Thymus (tissue), 14 donors: Measurements from ENCODE around the gene BRSK1. TPM values are rescaled to one million over a fixed set of nuclear protein-coding genes. Genes with fewer than 3 reads are reported as not detected.

Experiments
- DNase-seq, 9 donors: peaks; one replicate each; pipeline ENCODE4 v3.0.0-alpha.2; 2013; ENCODE audit warnings: low spot score in 9 of 9, low read depth in 6 of 9, missing footprints in 1 of 9
- H3K27ac ChIP-seq, 2 donors: one replicate each; pipeline ENCODE4 v1.5.1; 2013; ENCODE audit warnings: control low read depth in 1 of 2, low read depth in 1 of 2, low read length in 1 of 2, mild to moderate bottlenecking in 1 of 2, moderate library complexity in 1 of 2
- H3K27me3 ChIP-seq, 2 donors: one replicate each; pipeline ENCODE4 v1.5.1; 2013; ENCODE audit warnings: low read length in 1 of 2; ENCODE audit not compliant: control insufficient read depth in 2 of 2, insufficient read depth in 1 of 2
- H3K36me3 ChIP-seq, 2 donors: one replicate each; pipeline ENCODE4 v1.5.1; 2013; ENCODE audit warnings: low read length in 1 of 2, mild to moderate bottlenecking in 1 of 2, moderate library complexity in 1 of 2; ENCODE audit not compliant: control insufficient read depth in 2 of 2, insufficient read depth in 2 of 2
- H3K4me1 ChIP-seq, 2 donors: one replicate each; pipeline ENCODE4 v1.5.1; 2013; ENCODE audit warnings: low read length in 2 of 2; ENCODE audit not compliant: control insufficient read depth in 2 of 2, insufficient read depth in 2 of 2
- H3K4me3 ChIP-seq, 2 donors: one replicate each; pipeline ENCODE4 v1.5.1; 2013; ENCODE audit warnings: low read length in 2 of 2, control low read depth in 1 of 2, mild to moderate bottlenecking in 1 of 2
- H3K9me3 ChIP-seq, 2 donors: one replicate each; pipeline ENCODE4 v1.5.1; 2013; ENCODE audit warnings: low read length in 1 of 2, mild to moderate bottlenecking in 1 of 2; ENCODE audit not compliant: control insufficient read depth in 2 of 2, insufficient read depth in 1 of 2
- WGBS: extraction: QIAGEN DNeasy Blood & Tissue Kit; methylation state at CpG from one replicate; pipeline ENCODE4 v1.1.7; 2013; 5-methylcytosine and 5-hydroxymethylcytosine counted together
- long read RNA-seq, 10 donors: transcript quantifications; one replicate each; lab custom pipeline, GENCODE V29; 2026
- polyA plus RNA-seq: library from polyadenylated mRNA; stranded (reverse); fragments of 200-250 nt; gene quantifications from one replicate; pipeline ENCODE4 v1.2.3, GENCODE V29; 2013
- total RNA-seq: library from RNA; stranded (reverse); fragments of 120-200 nt; gene quantifications from one replicate; pipeline ENCODE4 v1.2.4, GENCODE V29; 2013
- donor health status: healthy.

Gene BRSK1
- 3.1 TPM for total RNA-seq
- 2.9 TPM for polyA plus RNA-seq
- long read RNA-seq, donor 1, result 0 reads
- long read RNA-seq, donor 2, partial matches to known transcripts, result 0 of 1 reads
- long read RNA-seq, donor 2, other reads (novel, unspliced or antisense), result 0 of 1 reads
- long read RNA-seq, donor 3, result 0 reads
- long read RNA-seq, donor 4, result 0 reads
- long read RNA-seq, donor 5, result 0 reads
- long read RNA-seq, donor 6, result 0 reads
- long read RNA-seq, donor 7, result 0 reads
- long read RNA-seq, donor 8, result 0 reads
- long read RNA-seq, donor 9, partial matches to known transcripts, result 0 of 1 reads
- long read RNA-seq, donor 9, other reads (novel, unspliced or antisense), result 0 of 1 reads
- long read RNA-seq, donor 10, result 0 reads

DNA sequence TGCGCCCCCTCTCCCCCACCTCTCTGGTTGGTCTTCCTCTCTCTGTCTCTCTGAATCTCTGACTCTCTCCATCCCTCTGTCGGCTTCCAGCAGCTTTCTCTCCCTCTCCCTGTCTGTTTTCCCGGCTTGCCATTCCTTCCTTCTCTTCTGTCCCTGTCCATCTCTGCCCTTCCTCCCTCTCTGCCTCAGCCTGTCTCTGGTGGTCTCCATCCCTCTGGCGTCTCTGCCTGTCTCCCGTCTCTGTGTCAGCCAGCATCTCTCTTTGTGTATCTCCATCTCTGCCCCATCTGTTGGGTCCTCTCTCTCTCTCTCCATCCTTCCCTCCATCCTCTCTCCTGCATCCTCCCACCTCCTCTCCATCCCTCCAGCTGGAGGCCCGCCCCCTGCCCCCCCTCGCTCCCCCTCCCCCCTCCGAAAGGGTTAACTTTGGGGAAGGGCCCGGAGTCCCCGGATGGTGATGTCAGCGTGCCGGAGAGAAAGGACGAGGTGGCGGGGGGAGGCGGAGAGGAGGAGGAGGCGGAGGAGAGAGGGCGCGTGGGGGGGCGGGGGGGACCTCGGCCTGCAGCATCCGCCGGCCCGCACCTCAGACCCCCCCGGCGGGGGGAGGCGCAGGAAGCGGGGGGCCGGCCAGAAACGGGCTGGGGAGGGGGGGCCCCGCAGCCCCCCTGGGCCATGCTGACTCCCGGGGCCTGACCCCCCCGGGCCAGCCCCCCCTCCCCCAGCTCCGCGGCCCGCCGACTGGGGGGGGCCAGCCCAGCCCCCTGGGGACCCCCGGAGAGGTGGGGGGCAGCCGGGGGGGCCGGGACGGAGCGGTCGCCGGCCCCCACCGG is at the start of gene BRSK1:
BRSK1 (plus strand) TSS at position 450 of the 830 bp plus-strand sequence. CDS start 446 bp downstream, outside the sequence.
- WGBS, result 9% methylated on average over 39 of the region's 44 CpGs
- peaks cover 7 to 21% of the 10 kb centered on the region in 2 donors for H3K4me1 ChIP-seq
- peak within 1 kb of the TSS in 1 of 2 donors; percentile 32 for H3K4me3 ChIP-seq
- no peak within 1 kb of the TSS for H3K27ac ChIP-seq
- DNase-seq, result peak in 3 of 9 donors; percentile 41 to 58 (median 46)
- peaks cover 0 to 18% of the 10 kb centered on the region in 2 donors for H3K27me3 ChIP-seq
- no peaks in the 10 kb centered on the region for H3K9me3 ChIP-seq
- no peaks in the 10 kb centered on the region for H3K36me3 ChIP-seq

DNA sequence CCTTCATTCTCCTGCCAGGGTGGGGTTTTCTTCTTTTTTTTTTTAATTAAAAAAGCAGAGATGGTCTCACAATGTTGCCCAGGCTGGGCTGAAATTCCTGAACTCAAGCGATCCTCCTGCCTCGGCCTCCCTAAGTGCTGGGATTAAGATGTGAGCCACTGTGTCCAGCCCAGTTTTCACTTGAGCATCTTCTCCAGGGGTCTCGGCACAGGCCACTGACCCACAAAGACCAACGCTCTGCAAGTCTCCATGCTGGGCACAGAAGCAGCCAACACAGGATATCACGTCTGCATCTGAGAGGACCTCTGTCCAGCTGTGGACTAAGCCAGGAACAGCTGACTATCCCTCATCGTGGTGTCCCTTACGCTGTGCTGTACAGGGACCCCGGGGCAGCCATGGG is 45.8 kb upstream of the BRSK1 start:
- Histone ChIP-seq H3K4me3 (no peak overlapping the region), H3K36me3 (peaks cover 89 to 91% of the 10 kb centered on the region in 2 donors), H3K27me3 (no peaks in the 10 kb centered on the region), H3K27ac (no peak overlapping the region), H3K9me3 (no peaks in the 10 kb centered on the region), H3K4me1 (no peaks in the 10 kb centered on the region)
- no peak for DNase-seq
- WGBS, result 98% methylated on average over 8 of the region's 8 CpGs

DNA sequence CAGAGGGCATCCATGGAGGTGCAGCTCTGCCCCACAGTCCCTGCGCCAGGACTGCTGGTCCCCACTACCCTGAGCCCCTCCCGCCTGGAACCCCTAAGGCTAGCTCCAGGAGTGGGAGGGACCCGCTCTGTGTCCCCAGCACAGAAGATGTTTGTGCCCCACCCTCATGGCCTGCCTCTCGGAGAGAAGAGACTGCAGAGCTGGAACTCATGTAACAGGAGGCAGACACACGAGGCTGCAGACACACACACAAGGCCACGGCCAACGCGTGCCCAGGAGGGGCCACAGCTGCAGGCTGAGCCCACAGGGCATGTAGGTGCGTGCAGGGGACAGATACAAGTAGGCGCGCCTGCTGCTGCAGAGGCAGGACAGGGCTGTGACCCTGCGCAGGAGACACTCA is 44.8 kb upstream of the BRSK1 start:
- Histone ChIP-seq H3K9me3 (no peaks in the 10 kb centered on the region), H3K27ac (no peak overlapping the region), H3K4me3 (no peak overlapping the region), H3K36me3 (peaks cover 93 to 95% of the 10 kb centered on the region in 2 donors), H3K27me3 (no peaks in the 10 kb centered on the region), H3K4me1 (no peaks in the 10 kb centered on the region)
- WGBS, result 96% methylated on average over 12 of the region's 12 CpGs
- no peak for DNase-seq

DNA sequence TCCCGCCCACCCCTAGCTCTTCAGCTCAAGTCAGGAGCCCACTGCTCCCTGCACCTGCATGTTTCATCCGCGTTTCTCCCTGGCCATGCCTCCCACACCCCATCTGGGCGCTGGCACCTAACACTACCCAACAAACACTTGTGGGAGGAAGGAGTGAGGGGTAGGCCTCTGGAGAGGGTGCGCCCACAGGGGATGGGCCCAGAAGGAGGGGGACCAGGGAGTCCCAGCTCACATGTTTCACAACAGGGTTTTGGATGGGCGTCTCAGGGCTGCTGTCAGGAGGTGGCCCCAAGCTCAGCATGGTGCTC is 43.1 kb upstream of the BRSK1 start:
- Histone ChIP-seq H3K27me3 (no peaks in the 10 kb centered on the region), H3K36me3 (peaks cover 96 to 97% of the 10 kb centered on the region in 2 donors), H3K4me3 (no peak overlapping the region), H3K27ac (no peak overlapping the region), H3K9me3 (no peaks in the 10 kb centered on the region), H3K4me1 (no peaks in the 10 kb centered on the region)
- no peak for DNase-seq
- WGBS, result 97% methylated on average over 6 of the region's 6 CpGs

DNA sequence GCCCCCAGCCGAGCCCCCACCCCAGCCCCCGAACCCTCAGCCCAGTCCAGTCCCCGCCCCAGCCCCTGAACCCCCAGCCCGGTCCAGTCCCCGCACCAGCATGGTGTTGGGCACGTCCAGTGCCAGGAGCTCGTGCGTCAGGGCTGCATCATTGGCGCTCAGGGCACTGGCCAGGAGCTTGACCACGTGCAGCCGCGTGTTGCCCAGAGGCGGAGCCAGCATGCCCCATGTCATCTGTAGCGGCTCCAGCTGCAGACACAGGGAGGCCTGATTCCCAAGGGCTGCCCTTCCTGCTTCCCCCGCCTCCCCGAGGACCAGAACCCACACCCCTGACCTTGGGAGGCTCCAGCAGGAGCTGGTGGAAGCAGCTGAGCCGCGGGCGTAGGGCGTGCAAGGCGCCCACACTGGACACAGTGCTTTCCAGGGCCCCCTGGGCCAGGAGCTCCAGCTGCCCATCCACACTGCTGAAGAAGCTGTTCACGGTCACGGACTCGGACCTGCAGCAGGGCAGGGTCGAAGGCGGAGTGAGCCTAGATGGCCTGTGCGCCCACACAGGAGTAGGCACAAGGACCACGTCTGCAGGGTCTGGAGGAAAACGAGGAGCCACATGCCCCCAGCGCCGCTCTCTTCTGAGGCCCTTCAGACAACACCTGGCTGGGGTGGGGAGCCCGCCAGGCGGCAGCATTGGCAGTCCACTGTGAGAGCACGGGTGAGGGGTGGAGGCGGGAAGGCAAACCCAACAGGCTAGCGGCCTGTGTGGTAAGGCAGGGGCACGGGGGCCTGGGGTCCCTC is 42.5 kb upstream of the BRSK1 start:
- no peak for DNase-seq
- Histone ChIP-seq H3K4me1 (no peaks in the 10 kb centered on the region), H3K4me3 (no peak overlapping the region), H3K36me3 (peaks cover 96 to 97% of the 10 kb centered on the region in 2 donors), H3K9me3 (no peaks in the 10 kb centered on the region), H3K27me3 (no peaks in the 10 kb centered on the region), H3K27ac (no peak overlapping the region)
- 97% methylated on average over 37 of the region's 37 CpGs for WGBS

DNA sequence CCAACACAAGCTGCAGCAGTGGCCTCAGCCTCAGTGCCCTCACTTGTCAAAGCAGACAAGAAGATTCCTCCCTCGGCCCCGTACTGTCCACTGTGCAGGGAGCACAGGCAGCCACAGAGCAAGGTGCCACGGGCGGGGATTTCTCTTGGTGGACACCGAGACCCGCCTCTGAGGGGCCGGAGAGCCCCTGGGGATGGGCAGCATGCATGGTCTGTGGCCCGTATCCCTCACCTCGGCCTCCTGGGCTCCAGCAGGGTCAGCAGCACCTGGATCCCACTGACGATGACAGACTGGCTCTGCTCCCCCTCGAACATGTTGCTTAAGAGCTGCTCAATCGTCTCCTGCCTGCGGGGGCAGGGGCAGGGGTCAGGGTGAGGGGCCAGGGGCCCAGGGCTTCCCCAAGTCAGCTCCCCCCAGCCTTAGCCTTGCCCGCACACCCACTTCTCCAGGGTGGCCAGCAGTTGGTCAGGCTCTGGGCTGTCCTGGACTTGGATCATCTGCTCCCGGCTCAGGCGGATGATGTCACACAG is 41.8 kb upstream of the BRSK1 start:
- Histone ChIP-seq H3K9me3 (no peaks in the 10 kb centered on the region), H3K36me3 (peaks cover 96 to 97% of the 10 kb centered on the region in 2 donors), H3K27me3 (no peaks in the 10 kb centered on the region), H3K27ac (no peak overlapping the region), H3K4me3 (no peak overlapping the region), H3K4me1 (no peaks in the 10 kb centered on the region)
- whole genome bisulfite sequencing, result 99% methylated on average over 16 of the region's 16 CpGs
- DNase-seq, result no peak

DNA sequence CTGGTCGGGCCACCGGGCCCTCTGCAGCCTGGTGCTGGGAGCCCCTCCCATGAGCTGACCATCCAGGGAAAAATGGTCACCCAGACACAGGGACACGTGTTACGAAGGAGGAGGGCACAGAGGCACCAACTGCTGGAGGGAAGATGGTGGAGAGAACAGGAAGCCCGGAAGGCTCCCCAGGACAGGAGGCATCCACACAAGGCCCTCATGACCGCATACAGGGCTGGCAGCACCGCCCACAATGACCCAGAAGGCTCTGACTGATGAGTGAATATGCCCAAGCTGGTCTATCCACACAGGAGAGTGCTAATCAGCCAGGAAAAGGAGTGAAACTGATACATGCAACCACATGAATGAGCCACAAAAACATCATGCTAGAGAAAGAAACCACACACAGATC is 41.3 kb upstream of the BRSK1 start:
- H3K4me3 ChIP-seq, result no peak overlapping the region
- no peak for DNase-seq
- peaks cover 95 to 97% of the 10 kb centered on the region in 2 donors for H3K36me3 ChIP-seq
- no peaks in the 10 kb centered on the region for H3K27me3 ChIP-seq
- no peaks in the 10 kb centered on the region for H3K9me3 ChIP-seq
- H3K27ac ChIP-seq, result no peak overlapping the region
- H3K4me1 ChIP-seq, result no peaks in the 10 kb centered on the region
- 98% methylated on average over 7 of the region's 7 CpGs for WGBS

DNA sequence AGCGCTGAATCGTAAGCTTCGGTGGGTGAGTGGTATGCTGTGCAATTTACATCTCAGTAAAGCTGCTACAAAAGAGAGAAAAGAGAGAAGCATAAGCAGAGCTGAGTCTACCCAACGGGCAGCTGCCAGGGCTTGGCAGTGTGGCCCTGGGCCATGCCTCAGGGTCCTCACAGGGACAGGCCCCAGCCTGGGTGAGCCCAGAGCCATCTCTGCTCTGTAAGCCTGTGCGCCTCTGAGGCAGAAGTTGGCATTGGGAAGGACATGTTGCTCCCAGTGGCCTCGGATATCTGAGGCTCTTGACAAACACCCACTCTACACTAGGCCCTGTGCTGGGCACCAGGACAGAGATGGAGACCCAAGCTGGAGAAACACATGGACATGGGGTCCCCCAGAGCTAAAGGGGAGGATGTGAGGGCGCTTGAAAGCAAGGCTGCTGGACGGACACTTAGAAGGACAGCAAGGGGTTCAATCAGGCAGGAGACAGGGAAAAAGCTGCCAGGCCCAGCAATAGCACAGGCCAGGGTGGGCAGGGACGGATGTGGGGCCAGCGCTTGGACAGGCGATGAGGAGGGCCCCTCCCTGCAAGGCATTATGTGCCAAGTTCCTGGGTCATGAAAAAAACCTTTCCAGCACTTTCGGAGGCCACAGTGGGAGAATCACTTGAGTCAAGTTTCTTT is 39.7 kb upstream of the BRSK1 start:
- DNase-seq, result no peak
- 93% methylated on average over 12 of the region's 12 CpGs for WGBS
- no peak overlapping the region for H3K27ac ChIP-seq

More for the DNA sequence above, 39.7 kb upstream of the BRSK1 start:
- Histone ChIP-seq H3K27me3 (no peaks in the 10 kb centered on the region), H3K36me3 (peaks cover 85 to 93% of the 10 kb centered on the region in 2 donors), H3K4me3 (no peak overlapping the region), H3K9me3 (no peaks in the 10 kb centered on the region), H3K4me1 (no peaks in the 10 kb centered on the region)
